Measurements from ENCODE around the gene GPR137.

DNA sequence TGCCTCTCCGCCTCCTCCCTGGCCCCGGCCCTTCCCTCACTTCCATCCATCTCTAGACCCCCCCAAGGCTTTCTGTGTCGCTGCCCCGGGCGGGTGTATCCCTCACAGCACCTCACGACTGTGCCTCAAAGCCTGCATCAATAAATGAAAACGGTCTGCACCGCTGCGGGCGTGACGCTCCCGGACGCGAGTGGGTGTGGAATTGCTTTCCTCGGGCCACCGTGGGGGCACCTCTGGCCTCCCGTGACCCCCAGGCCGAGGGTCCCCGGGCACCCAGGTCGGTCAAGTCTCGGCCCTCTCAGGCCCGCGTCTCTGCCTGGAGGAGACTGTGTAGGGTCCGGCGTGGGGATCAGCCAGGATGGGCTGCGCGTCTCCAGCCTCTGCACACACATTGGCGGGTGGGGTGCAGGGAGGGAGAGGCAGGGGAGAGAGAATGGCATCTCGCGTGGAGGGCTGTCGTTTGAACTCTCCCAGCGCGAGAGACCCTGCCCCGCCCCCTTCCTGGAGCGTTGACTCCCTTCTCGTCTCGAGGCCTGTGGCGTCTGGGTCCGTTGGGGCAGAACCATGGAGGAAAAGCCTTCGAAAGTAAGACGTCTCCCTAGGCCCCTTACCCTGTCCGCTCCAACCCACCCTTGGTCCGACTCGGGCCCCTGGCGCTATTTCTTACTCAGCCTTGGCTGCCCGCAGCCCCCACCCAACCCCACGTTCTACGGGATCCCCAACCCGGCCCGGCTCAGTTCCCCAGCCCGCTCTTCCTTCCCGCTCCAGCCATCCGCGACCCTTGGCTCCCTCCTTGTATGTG, 14.4 kb downstream of the GPR137 start, which contains the start of gene CATSPERZ:
- TF ChIP-seq, protein P1, sequence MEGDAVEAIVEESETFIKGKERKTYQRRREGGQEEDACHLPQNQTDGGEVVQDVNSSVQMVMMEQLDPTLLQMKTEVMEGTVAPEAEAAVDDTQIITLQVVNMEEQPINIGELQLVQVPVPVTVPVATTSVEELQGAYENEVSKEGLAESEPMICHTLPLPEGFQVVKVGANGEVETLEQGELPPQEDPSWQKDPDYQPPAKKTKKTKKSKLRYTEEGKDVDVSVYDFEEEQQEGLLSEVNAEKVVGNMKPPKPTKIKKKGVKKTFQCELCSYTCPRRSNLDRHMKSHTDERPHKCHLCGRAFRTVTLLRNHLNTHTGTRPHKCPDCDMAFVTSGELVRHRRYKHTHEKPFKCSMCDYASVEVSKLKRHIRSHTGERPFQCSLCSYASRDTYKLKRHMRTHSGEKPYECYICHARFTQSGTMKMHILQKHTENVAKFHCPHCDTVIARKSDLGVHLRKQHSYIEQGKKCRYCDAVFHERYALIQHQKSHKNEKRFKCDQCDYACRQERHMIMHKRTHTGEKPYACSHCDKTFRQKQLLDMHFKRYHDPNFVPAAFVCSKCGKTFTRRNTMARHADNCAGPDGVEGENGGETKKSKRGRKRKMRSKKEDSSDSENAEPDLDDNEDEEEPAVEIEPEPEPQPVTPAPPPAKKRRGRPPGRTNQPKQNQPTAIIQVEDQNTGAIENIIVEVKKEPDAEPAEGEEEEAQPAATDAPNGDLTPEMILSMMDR (IDR thresholded peaks at IDR 0.05): no peak
- TF ChIP-seq POLR2AphosphoS5 (IDR thresholded peaks at IDR 0.05) (no peak), EP300 (IDR thresholded peaks at IDR 0.05) (no peak), POLR2A (IDR thresholded peaks at IDR 0.05; ENCODE audit: low read depth) (no peak)

All from esophagus muscularis mucosa (tissue), 4 donors.